Skeletal muscle tissue (tissue), 5 donors: ENCODE data around the gene SERHL2. TPM values are rescaled to one million over a fixed set of nuclear protein-coding genes. Genes with fewer than 3 reads are reported as not detected.

Experiments used
- H3K27ac ChIP-seq: one replicate; pipeline ENCODE4 v1.7.0; 2013; ENCODE audit warnings: mild to moderate bottlenecking, low read depth, low read length, inconsistent platforms
- H3K27me3 ChIP-seq, 3 donors: one replicate each; pipeline ENCODE4 v1.7.0; 2013; ENCODE audit warnings: low read length in 3 of 3; ENCODE audit not compliant: control insufficient read depth in 3 of 3, insufficient read depth in 3 of 3
- H3K36me3 ChIP-seq, 3 donors: one replicate each; pipeline ENCODE4 v1.7.0; 2013; ENCODE audit warnings: low read length in 3 of 3; ENCODE audit not compliant: control insufficient read depth in 3 of 3, insufficient read depth in 3 of 3
- H3K4me1 ChIP-seq, 3 donors: one replicate each; pipeline ENCODE4 v1.7.0; 2013; ENCODE audit warnings: low read length in 3 of 3, mild to moderate bottlenecking in 3 of 3; ENCODE audit not compliant: control insufficient read depth in 3 of 3, insufficient read depth in 3 of 3
- H3K4me3 ChIP-seq, 3 donors: one replicate each; pipeline ENCODE4 v1.7.0; 2013; ENCODE audit warnings: low read length in 3 of 3
- H3K9ac ChIP-seq, 3 donors: one replicate each; pipeline ENCODE4 v1.7.0; 2013; ENCODE audit warnings: low read length in 3 of 3, mild to moderate bottlenecking in 3 of 3, moderate library complexity in 2 of 3, low read depth in 1 of 3
- H3K9me3 ChIP-seq, 3 donors: one replicate each; pipeline ENCODE4 v1.7.0; 2013; ENCODE audit warnings: low read length in 3 of 3; ENCODE audit not compliant: control insufficient read depth in 3 of 3
- small RNA-seq: library from RNA; depleted of rRNA; stranded (forward); fragments of <200 nt; gene quantifications from one replicate; pipeline ENCODE3, GENCODE V24; 2014
- total RNA-seq: library from RNA; depleted of rRNA; stranded (reverse); fragments of >200 nt; gene quantifications from one replicate; pipeline ENCODE4 v1.2.3, GENCODE V29; 2014
- donor health status: Osteomylitis.

Gene SERHL2
- total RNA-seq, 1 donor from 2014 or later = 2.6 TPM

- Histone ChIP-seq H3K27ac (peak overlapping the region; percentile 52), H3K9me3 (no peaks in the 10 kb centered on the region), H3K4me1 (peaks cover 16 to 34% (median 28%) of the 10 kb centered on the region in 3 donors), H3K36me3 (peaks cover 39 to 48% (median 47%) of the 10 kb centered on the region in 3 donors), H3K9ac (peak overlapping the region in 1 of 3 donors; percentile 20), H3K4me3 (peak overlapping the region in 1 of 3 donors; percentile 22), H3K27me3 (no peaks in the 10 kb centered on the region)
Observed at GRCh38 chr22:42621505-42622002, 67.8 kb downstream of the SERHL2 start.

GRCh38 chr22:42622061-42622710 is 68.4 kb downstream of the SERHL2 start:
- H3K4me1 ChIP-seq = peaks cover 16 to 34% (median 24%) of the 10 kb centered on the region in 3 donors
- no peak overlapping the region for H3K27ac ChIP-seq
- no peaks in the 10 kb centered on the region for H3K27me3 ChIP-seq
- H3K9ac ChIP-seq = no peak overlapping the region
- peaks cover 45 to 55% (median 54%) of the 10 kb centered on the region in 3 donors for H3K36me3 ChIP-seq
- H3K9me3 ChIP-seq = no peaks in the 10 kb centered on the region
- H3K4me3 ChIP-seq = no peak overlapping the region

GRCh38 chr22:42623301-42623751 is 69.6 kb downstream of the SERHL2 start:
- Histone ChIP-seq H3K27ac (peak overlapping the region; percentile 25), H3K9me3 (no peaks in the 10 kb centered on the region), H3K27me3 (no peaks in the 10 kb centered on the region), H3K9ac (no peak overlapping the region), H3K36me3 (peaks cover 57 to 66% (median 65%) of the 10 kb centered on the region in 3 donors), H3K4me1 (peaks cover 16 to 30% (median 23%) of the 10 kb centered on the region in 3 donors), H3K4me3 (no peak overlapping the region)

Small RNA genes lying within 50 kb of the gene (small RNA-seq; reads per million reads assigned to genes)
- gene RN7SKP80 (not detected), gene RNU6-513P (not detected)

Other genes with a start within 250 kb of the SERHL2 start
- 0.52 TPM for gene NFAM1, start 121.6 kb upstream of the SERHL2 start, total RNA-seq
- 13.0 TPM for gene RRP7A, start 34.2 kb upstream of the SERHL2 start, total RNA-seq
- 22.4 TPM for gene POLDIP3, start 60.9 kb downstream of the SERHL2 start, total RNA-seq
- gene ATP5MGL, start 86.6 kb downstream of the SERHL2 start, total RNA-seq = not detected
- 28.7 TPM for gene CYB5R3, start 95.4 kb downstream of the SERHL2 start, total RNA-seq
- 18.3 TPM for gene A4GALT, start 166.9 kb downstream of the SERHL2 start, total RNA-seq